GM21360 (cell line): ENCODE results near the gene SEBOX.
A peak's percentile ranks its signal among the peaks of the same experiment; 100 is the strongest.

Experiments
- ATAC-seq: cut with Tn5 transposase; IDR thresholded peaks from one replicate; pipeline ENCODE4 v1.9.1; 2021; ENCODE audit warnings: mild to moderate bottlenecking, moderate library complexity; ENCODE audit not compliant: unreplicated experiment

The SEBOX gene

GRCh38 chr17:28324267-28324745 lies 40.7 kb downstream of the SEBOX start:
- ATAC-seq = no peak

- ATAC-seq = no peak
These were observed 44.6 kb downstream of the SEBOX start for GRCh38 chr17:28320215-28321061.

GRCh38 chr17:28319598-28319935 lies 45.4 kb downstream of the SEBOX start:
- ATAC-seq = no peak

- ATAC-seq = peak; percentile 81
These were observed 46.0 kb downstream of the SEBOX start, which contains the start of gene TMEM97 for GRCh38 chr17:28318759-28319597. Gene TMEM97 (plus strand): TSS chr17:28319200. CDS start chr17:28319240, 40 bp downstream.

- ATAC-seq = peak; percentile 10
These were observed 46.8 kb downstream of the SEBOX start for GRCh38 chr17:28317966-28318758.

GRCh38 chr17:28317099-28317965 lies 47.7 kb downstream of the SEBOX start:
- no peak for ATAC-seq

GRCh38 chr17:28315846-28316705 lies 48.9 kb downstream of the SEBOX start:
- no peak for ATAC-seq

- no peak for ATAC-seq
These were observed 51.2 kb downstream of the SEBOX start for GRCh38 chr17:28313841-28314240.
